ENCODE data around the gene GK.
"Not testable (repeated sequence)": the region's sequence is repeated elsewhere in the genome, so short reads cannot be mapped to it uniquely, and the experiment has no call there.

GK gene

DNA sequence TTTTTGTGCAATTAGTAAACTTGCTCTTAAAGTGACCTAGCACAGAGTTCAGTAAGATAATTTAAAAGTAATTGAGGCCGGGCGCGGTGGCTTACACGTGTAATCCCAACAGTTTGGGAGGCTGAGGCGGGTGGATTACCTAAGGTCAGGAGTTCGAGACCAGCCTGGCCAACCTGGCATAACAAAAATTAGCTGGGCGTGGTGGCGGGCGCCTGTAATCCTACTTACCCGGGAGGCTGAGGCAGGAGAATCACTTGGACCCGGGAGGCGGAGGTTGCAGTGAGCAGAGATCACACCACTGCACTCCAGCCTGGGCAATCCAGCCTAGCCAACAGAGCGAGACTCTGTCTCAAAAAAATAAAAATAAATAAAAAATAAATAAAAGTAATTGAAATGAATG is 1.2 kb downstream of the GK start:
- not testable (repeated sequence) for DNase-seq (ENCODE audit: low spot score)

- no peak for DNase-seq (ENCODE audit: low spot score)
These were observed 1.9 kb downstream of the GK start for GRCh38 chrX:30654989-30655607.

GRCh38 chrX:30655991-30656390 is 2.8 kb downstream of the GK start:
- DNase-seq (ENCODE audit: low spot score) = no peak

- no peak for DNase-seq (ENCODE audit: low spot score)
These were observed 4.3 kb downstream of the GK start for GRCh38 chrX:30657196-30658161.

- no peak for DNase-seq (ENCODE audit: low spot score)
These were observed 6.2 kb downstream of the GK start for GRCh38 chrX:30659421-30659820.

- DNase-seq (ENCODE audit: low spot score) = no peak
These were observed 8.0 kb downstream of the GK start for GRCh38 chrX:30661228-30661627.

DNA sequence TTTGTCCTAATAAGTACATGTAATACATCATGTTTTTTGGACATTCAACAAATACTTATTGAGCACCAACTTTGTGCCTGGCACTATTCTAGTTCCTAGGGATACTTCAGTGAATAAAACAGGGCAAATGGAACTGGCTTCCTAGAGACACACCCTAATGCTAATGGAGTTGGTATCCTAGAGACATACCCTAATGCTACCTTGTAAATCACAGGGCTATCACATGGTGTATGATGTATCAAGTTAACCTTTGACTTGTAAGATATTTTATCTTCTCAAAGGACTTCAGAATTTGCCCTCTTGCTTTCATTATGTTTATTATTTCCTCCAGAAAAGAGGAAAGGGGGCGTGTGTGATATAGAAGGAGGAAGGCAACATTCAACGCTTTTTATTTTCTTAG is 10.1 kb downstream of the GK start:
- DNase-seq (ENCODE audit: low spot score) = no peak

DNA sequence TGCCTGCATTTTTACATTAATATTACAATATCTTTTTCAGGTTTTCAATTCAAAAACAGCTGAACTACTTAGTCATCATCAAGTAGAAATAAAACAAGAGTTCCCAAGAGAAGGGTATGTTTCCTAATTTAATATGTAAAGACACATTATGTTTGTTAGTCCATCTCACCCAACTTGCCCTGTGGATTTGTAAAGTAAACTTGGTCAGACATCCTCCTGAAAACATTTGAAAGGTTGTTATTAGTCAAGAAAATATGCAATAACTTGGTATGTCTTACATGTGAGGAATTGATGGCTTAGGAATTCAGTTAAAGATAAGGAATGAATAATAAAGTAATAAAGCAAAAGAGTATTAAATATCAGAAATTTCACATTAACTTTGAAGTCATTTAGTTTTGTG is 12.2 kb downstream of the GK start:
- DNase-seq (ENCODE audit: low spot score) = no peak

GRCh38 chrX:30666094-30666493 is 12.9 kb downstream of the GK start:
- no peak for DNase-seq (ENCODE audit: low spot score)

DNA sequence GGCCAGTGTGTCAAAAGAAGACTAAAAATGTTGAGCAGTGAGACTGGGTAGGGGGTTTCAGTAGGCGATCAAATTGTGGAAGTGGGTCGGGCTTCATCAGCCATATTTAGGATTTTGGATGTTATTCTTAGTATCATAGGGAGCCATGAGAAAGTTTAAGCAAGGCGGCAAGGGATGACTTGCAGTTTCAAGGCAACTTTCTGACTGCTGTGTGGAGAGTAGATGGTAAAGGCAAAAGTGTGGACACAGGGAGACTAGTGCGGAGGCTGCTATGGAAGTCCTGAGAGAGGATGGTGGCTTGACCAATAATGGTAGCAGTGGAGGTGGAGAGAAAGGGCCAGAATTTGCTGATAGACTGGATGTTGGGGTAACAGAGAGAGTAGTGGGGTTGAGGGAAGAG is 15.4 kb downstream of the GK start:
- no peak for DNase-seq (ENCODE audit: low spot score)

DNA sequence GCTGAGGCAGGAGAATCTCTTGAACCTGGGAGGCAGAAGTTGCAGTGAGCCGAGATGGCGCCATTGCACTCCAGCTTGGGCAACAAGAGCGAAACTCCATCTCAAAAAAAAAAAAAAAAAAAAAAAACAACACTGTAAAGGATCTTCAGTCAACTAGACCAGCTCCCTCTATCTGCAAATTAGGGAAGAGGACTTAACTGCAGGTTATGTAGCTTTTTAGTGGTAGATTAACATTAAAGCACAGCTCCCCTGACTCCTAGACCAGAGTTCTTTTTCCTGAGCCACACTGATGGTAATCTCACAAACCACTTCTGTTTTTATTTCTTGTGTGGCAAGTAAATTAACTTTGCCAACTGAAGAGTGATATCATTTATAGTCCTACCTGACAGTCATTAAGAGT is 18.0 kb downstream of the GK start:
- DNase-seq (ENCODE audit: low spot score) = not testable (repeated sequence)

- DNase-seq (ENCODE audit: low spot score) = no peak
These were observed 20.0 kb downstream of the GK start for GRCh38 chrX:30673127-30673796.

DNA sequence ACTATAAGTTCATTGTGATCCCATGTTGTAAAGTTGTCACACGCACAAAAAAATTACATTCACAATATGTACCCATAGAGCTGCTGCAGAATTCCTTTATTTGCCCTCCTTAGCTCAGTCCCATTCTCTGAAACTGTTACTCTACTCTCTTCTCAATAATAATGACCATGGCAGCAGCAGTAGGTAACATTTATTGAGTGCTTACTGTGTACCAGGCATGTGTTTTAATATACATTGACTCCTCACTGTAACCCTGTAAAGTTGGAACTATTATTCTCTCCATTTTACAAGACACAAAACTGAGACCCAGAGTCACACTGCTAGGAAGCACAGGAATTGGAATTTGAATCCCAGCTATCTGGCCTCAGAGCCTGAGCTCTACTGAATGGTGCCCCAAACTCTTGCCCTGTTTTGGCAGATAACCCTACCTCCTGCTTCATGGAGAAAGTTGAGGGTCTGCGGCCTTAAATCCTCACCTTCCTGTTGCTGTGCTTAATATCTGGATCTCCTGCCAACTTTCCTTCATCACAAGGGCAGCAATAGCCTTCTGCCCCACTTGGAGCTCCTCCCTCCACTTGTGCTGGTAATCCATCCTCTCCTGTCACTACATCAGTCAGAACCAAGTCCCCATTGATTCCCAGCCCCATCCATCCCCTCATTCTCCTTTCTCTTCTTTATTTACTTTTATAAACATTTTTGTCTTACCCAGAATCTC is 20.8 kb downstream of the GK start:
- DNase-seq (ENCODE audit: low spot score) = no peak

GRCh38 chrX:30674799-30675198 is 21.6 kb downstream of the GK start:
- DNase-seq (ENCODE audit: low spot score) = no peak

DNA sequence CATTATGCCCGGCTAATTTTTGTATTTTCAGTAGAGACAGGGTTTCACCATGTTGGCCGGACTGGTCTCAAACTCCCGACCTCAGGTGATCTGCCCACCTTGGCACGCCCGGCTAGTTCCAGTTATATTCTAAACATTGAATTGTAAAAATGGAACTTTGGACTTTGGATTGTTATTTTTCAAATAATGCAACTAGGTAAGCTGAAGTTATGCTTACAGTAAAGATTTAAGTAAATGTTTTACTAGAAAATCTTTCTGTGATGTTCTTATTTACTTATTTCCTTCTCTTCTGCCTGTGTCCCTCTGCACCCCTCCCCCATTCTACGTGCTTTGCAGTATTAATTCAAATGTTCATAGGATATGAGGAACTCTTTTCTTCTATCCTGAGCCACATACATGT is 26.1 kb downstream of the GK start:
- no peak for DNase-seq (ENCODE audit: low spot score)

DNA sequence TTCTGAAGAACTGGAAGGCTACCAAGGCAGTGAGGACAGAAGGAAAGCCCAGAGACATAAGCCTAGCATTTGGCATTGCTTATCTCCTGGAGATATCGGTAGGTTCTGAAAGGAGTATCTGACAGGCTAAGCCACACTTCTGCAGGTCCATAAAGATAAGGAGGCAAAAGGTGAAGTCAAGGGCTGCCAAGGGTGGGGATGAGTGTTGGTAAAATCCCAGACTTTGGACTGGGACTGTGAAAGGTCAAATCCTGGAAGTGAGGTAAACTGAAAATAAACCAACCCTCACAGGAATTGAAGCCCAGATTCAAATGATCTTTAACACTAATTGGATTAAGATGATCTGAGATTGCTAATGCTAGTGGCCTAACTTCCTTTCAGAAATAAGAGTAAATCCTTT is 27.4 kb downstream of the GK start:
- DNase-seq (ENCODE audit: low spot score) = no peak

- DNase-seq (ENCODE audit: low spot score) = no peak
These were observed 35.4 kb downstream of the GK start for GRCh38 chrX:30688641-30689040.

- no peak for DNase-seq (ENCODE audit: low spot score)
These were observed 35.9 kb downstream of the GK start for GRCh38 chrX:30689116-30689515.

DNA sequence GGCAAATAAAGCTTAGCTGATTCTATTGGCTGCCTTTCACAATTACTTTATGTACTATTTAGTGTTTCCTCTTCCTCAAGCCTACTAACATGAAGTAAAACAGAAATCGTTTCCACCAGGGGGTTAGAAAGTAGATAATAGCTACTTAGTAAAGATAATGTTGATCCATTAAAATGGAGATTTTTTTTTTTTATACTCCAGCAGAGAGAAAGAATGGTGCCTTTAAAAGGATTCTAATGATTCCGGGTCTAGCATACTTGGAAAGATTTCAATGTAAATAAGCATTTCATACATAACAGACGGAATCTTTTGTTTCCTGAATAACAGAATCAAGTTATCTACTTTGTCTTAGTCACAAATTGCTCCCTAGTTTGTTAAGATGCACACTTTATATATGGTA is 37.1 kb downstream of the GK start:
- no peak for DNase-seq (ENCODE audit: low spot score)

DNA sequence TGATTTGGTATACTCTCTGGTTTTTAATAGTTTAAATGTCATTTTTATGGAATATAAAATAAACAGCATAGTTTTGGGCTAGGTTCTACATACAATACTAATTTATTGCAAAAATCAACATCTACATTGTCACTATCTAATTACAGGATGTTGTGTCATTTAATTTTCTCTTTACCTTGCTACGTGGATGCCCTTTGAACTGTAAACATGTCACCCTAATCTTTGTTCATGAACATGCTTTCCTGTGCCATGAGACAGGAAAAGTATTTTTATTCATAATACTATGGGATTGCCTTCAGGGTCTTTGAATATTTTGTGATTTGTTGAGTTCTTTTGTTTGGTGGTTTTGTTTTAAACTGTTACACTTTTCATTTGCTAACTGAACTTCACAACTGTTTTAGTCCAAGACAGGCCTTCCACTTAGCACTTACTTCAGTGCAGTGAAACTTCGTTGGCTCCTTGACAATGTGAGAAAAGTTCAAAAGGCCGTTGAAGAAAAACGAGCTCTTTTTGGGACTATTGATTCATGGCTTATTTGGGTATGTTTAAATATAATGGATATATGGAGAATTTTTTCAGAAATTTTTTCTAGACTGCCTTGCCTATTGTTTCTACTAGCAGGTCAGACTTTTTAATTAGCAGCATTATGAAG is 40.9 kb downstream of the GK start:
- no peak for DNase-seq (ENCODE audit: low spot score)

DNA sequence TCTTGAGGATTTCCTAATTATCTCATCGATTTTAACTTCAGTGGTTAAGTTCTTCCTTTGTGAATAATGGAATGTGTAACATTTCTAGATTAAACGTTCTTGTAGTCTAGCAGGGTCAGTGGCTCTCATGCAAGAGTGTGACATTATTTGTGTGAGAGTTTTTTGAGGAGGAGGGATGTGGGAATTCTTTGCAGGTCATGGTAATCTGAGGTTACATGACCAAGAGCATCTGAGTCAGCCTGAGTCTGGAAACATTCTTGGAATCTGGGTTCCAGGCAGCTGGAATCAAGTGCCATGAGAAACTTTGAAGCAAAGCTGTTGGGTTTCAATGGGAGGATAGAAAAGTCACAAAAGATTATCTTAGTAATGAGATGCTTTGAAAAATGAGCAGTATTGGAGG is 49.5 kb downstream of the GK start:
- DNase-seq (ENCODE audit: low spot score) = no peak

DNA sequence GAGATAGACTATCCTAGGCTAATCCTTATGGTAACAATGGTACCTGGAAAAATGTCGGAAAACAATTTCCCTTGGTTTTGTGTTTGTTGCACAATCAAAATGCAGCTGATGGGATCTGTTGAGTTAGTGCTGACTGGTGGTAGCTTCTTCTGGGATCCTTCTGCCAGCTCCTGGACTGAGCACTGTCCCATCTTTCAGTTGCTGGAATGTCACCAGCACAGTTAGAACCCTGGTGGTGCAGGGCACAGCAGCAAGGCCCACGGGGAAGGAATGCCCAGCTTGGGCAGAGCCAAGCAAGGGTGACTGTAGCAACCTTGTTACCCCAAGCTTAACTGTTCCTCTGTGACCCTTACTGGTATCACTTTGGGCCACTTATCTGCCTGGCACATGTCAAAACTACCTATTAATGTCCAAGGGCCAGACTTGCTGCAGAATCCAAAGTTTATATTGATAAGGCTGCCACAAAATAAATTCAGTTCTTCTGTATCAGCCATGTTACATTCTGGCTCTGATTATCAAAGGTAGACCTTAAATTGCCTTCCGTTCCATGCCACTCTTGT is 53.1 kb downstream of the GK start:
- DNase-seq (ENCODE audit: low spot score) = no peak
